ENCODE measurements around the gene ARHGEF17.
A peak's percentile ranks its signal among the peaks of the same experiment; 100 is the strongest.

Gene ARHGEF17

DNA sequence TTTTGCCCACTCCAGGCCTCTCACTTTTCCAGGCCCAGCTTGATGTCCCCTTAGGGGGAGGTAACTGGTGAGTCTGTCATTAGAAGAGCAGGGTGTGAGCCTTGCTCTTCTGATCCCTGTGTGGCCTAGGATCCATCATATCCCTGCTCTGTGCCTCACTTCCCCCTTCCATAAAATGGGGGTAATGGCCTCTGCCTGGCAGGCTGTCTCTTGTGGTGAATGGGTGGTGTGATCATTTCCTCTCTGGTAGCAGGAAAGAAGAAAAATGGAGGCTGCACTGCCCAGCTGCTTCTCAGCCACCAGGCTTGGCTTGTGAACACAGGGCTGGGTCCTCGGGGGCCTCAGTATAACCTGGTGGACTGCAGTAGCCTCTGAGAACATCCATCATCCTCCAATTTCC is 5.6 kb downstream of the ARHGEF17 start:
- no peak for DNase-seq

DNA sequence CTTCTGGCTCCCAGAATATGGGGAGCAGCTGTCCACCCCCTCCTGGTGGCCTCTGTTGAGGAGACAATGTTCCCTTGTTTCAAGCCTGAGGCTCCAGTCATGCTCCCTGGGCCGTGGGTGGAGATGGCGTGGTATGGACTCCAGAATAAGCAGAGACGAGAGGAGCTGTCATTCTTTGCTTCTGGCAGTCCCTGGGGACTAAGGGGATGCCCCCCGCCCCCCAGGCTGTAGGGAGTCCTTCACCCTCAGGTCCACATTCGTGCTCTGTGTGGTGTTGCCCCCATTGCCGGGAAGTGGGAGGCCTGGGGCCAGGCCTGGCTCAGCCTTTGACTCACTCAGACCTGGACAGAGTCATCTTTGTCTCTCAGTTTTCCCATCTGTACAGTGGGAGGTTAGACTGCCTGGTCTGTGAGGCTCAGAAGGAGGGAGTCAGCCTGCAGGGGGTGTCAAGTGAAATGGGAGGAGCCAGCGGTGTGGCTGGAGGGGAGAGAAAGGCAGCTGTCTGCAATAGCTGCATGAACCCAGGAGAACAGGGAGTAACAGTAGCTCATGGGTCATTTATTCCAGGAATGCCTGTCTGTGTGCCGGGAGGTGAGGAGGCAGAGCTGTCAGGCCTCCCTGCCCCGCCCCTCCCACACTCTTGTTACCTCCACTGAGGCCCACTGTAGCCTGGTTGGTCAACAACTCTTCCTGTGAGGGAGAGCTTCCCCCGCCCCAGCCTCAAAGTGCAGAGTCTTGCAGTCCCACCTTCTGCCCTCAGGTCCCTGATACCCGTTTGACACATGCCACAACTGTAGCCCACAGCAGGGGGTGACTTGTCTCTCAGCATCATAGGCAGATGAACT is 6.3 kb downstream of the ARHGEF17 start:
- DNase-seq = peak in 50 of 56 donors; percentile 26 to 87 (median 63)

DNA sequence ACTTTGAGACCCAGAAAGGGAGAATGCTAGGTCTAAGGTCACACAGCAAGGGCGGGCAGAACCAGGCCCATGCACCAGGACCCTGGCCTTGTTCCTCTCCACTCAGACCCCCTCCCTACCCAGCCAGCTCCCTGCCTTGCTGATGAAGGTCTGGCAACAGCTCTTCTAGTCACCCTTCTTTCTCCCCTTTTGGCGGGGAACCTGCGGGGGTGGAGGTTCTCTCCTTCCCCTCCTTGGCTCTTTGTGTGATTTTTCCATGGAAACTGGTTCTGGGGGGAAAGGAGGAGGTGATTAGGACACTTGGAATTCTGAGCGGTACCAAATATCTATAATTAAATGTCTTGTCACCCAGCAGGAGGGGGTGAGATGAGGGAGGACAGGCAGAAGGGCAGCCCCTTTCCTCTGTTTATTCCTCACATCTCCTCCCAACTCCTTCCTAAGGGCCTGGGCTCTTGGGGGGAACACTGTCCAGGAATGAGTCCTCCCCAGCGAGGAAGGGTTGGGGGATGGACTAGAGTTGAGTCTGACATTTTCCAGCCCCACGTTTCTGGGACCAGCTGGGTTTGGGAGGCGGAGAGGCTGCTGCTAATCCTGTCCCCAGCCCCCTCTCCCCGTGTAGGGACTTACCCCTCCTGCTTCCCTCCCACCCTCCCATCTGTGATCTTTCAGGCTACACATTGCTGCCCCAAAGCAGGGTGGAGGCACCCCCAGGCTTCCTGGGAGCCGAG is 7.4 kb downstream of the ARHGEF17 start:
- DNase-seq = peak in 4 of 56 donors; percentile 15 to 44 (median 38)

DNA sequence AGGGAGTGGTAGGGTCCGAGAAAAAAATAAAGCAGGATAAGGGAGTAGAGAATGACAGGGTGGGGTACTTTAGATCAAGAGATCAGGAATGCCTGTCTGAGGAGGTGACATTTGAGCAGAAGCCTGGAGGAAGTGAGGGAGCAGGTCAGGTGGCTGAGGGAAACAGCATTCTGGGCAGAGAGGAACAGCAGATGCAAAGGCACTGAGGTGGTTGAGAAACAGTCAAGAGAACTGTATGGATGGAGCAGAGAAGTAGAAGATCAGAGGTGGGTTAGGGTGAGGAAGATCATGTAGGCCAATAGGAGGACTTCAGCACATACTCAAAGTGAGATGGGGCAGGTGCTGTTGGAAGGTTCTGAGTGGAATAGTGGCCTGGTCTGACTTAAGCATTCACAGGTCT is 8.3 kb downstream of the ARHGEF17 start:
- DNase-seq = no peak

DNA sequence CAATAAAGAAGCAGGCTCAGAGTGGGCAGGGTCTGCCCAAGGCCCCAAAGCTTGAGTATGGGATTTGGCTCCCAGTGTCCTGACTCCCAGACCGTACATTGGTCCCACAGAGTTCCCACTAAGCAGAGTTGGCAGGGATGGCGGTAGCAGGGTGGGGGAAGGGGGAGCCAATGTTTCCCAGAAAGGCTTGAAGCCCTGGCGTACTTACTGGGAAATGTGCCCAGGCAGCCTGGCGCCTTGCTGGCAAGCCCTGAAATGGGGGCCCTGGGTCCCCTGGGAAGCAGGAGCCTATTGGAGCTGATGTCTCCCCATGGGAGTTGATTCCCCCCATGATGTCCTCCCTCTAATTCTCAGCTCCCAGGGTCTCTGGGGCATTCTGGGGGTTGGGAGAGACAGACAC is 9.3 kb downstream of the ARHGEF17 start:
- peak in 51 of 56 donors; percentile 22 to 86 (median 69) for DNase-seq

DNA sequence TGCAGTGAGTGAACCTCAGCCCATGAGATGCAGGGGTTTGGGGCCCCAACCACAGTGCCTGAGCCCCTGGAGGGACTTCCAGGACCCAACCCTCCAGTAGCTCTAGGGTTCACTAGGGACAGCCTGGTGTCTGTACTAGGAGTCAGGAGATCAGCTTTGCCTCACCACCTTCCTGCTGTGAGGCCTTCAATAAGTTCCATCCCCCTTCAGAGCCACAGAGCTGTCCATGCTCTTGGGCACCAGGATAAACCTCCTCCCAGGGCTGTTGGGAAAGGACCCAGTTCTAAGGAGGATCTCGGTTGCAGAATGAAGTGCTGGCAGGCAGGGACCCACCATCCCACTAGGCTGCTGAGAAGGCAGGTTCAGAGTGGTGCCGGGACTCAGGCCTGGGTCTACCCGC is 9.7 kb downstream of the ARHGEF17 start:
- peak in 1 of 56 donors; percentile 38 for DNase-seq

DNA sequence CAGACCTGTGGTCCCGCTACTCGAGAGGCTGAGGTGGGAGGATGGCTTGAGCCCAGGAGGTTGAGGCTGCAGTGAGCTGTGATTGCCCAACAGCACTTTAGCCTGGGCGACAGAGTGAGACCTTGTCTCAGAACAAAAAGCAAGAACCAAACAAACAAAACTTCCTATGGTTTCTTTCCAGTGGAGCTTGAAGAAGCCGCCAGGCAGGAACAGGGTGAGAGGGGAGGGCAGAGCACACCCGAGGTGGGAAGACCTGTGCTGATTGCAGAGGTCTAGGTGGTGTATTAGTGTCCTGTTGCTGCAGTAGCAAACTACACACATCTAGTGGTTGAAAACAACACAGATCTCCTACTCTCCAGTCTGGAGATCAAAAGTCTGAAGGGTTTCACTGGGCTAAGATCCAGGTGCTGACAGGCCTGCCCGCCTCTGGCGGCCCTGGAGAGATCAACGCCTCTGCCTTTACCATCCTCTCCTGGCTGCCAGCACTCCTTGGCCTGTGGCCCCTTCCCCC is 10.5 kb downstream of the ARHGEF17 start:
- no peak for DNase-seq

DNA sequence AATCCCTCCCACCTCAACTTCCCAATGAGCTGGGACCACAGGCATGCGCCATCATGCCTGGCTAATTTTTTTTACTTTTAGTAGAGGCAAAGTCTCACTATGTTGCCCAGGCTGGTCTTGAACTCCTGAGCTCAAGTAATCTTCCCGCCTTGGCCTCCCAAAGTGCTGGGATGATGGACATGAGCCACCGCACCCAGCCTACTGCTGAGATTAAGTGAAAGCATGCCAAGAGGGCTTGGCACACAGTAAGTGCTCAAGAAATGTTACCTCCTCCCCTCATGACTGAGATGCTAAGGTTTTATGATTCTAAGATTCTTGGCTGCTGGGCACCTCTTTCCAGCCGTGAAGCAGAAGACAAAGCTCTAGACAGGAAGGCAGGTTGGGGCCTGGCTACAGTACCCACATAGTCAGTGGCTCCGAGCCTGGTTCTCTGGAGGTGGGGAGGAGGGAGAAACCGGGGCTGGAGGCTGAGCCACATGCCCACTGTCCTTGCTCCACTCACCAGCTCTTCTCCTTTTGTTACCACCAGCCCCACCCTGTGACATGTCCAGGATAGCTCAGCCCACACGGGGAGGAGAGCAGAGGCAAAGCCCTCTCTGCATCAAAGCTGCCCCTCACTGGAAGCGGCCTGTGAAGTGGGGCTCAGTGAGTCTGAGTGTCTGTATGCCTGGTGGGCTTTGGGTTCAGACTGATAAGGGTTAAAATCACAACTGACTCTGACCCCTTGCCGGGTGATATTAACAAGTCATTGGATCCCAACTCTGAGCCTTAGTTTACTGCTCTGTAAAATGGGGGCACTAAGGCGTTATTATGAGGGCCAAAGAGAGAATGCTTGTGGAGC is 12.9 kb downstream of the ARHGEF17 start:
- DNase-seq = no peak

DNA sequence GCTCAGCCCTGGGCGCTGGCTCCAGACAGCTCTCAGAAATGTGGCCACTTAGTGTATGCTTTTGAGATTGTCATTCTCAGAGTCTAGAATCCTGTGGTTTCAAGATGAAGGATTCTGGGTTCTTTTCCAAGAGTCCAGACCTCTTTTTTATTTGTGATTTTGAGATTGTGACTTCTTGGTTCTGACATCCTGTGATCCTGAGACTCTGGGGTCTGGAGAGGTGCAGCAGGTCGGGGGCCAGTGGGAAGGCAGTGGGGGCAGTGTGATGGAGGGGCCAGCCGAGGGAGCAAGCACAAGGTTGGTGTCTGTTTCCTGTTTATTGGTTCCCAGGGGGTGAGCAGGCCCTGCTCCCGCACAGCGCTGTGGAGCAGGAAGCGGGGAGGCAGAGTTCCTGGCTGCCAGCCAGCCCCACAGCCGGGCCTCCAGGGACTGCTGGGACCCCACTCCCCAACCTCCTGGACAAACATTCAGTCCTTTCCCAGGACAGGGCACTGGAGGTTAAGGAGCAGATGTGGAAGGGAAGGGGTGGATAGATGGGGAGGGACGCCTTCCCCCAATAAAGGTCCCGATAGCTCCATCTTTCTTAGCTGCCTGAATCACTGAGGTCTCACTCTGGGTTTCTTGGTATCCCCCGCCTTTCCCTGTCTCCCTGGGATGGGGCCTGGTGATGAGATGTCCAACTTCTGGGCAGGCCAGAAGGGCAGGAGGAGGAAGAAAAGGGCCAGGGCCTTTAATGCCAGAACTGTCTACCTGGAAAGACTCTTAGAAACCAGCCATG is 13.7 kb downstream of the ARHGEF17 start:
- DNase-seq = peak in 5 of 56 donors; percentile 11 to 26 (median 25)

DNA sequence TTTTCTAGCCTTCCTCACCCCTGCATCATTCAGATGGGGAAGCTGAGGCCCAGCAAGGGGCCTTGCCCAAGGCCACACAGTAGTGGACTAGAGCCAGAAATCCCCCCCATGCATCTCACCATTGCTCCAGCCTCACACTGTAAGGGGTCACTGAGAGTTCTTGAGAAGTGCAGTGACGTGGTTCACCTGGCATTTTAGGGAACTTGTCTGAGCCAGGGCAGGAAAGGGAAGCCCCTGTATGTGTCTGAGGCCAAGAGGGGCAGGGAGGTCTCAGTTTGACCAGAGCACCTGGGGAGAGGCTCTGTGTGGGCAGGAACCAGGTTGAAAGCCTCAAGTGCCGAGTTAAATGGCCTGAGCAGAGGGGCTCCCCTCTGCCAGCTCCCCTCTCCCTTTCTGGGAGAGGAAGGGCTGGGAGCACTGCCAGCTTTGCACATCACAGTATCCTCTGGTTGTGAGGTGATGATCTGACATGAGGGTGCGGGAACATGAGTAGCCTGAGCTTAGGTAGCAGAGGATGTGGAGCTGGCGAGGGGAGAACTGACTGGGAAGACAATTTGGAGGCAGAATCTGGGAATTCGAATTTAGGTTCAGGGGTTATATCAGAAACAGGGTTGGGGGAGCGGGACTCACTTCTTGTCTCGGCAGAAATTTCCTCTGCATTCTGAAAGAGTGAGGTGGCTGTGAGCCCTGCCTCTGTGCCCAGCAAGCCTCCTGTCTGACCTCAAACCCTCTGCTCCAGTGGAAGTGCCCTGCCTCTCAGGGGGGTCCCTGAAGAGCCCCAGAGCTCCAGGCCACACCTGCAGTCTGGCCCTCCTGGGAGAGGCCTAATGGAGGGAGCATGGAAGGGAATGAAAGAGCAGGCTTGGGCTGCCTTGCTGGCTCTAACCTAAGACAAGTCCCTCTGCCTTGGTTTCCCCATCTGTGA is 14.6 kb downstream of the ARHGEF17 start:
- DNase-seq = no peak

DNA sequence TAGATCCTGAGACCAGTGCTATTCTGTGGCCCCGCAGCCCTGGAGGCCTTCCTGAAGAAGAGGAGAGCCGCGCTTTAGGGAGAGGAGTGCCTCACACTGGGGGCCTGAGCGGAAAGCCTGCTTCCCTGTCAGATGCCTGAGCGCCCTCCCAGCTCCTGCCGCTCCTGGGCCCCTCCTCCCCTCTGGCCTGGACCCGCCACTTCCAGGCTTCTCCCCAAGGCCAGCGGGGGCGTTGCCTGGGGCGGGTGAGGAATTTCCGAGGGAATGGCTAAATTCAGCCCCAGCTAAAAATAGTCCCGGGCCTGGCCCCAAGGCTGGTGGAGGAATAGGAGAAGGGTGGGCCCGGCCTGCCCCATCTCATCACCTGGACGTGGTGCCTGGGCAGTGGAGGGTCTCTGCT is 15.4 kb downstream of the ARHGEF17 start:
- DNase-seq = peak in 18 of 56 donors; percentile 18 to 67 (median 42)

DNA sequence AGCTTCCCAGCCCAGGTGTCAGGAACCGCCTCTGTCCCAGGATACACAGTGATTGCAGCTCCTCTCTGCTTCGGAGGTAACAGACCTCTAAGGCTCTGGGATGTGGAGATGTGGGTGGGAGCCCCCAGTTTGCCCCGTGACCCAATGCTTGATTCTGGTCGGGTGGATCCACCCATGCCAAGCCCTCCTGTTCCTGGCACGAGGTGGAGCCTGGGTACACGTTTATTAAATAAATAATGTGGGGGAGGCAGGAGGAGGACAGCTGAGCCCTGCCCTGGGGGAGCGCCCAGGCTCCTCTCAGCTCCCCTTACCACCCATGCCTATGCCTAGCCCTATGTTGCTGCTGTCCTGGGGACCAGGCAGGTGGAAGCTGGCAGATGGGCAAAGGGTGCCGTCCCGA is 16.0 kb downstream of the ARHGEF17 start:
- DNase-seq = no peak

DNA sequence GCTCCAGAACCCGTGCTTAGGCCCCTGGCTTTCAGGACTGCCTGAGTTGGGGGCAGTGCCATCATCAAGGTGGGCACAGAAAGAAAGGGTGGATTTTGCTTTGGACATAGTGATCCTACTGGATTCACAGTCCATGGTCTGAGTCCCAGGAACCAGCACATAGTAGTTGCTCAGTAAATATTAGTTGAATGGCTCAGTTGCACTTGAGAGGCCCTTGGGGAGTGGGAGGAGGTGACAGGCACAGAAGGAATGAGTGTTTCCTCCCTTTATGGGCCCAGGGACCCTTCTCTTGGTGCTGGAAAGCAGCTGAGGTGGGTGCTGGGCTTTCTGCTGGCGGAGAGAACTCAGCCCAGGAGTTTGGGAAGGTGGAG is 16.6 kb downstream of the ARHGEF17 start:
- DNase-seq = no peak

DNA sequence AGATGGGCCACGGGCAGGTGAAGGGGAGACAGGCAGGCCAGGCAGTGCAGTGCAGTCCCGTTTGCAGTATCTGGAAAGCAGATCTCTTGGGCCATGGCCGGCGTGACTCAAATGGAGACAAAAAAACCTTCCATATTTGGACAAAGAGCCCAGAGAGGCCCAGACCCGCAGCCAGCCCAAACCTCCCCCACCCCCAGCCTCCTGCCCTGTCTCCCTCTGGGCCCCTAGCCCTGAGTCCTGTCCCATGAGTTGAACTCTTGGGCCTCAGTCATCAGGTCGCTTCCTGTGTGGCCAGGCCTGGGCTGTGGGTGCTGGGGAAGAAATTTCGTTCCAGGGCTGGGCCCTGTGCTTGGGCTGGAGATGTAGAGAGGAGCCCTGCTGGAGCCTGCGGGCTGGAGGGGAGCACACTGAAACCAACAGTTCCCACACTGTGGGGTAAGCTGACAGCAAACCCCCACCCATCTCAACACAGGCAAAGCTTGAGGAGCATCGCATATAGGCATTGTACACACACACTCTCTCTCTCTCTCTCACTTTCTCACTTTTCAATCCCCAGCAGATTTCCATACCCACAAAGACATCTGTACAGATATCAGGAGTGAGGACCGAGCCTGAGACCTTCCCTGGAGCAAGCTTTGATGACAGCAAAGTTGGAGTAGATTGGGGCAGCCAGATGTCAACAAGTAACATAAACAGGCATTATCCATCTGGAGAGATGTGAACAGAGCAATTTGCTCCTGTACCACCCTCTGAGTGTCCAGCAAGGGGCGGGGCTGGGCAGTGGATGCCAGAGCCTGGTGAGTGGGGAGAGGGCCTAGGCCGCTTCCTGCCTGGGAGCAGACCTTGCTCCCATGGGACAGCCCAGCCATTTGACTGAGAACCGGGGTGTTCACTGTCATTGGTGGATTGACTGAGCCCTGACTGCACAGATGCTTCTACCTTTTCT is 17.2 kb downstream of the ARHGEF17 start:
- no peak for DNase-seq

DNA sequence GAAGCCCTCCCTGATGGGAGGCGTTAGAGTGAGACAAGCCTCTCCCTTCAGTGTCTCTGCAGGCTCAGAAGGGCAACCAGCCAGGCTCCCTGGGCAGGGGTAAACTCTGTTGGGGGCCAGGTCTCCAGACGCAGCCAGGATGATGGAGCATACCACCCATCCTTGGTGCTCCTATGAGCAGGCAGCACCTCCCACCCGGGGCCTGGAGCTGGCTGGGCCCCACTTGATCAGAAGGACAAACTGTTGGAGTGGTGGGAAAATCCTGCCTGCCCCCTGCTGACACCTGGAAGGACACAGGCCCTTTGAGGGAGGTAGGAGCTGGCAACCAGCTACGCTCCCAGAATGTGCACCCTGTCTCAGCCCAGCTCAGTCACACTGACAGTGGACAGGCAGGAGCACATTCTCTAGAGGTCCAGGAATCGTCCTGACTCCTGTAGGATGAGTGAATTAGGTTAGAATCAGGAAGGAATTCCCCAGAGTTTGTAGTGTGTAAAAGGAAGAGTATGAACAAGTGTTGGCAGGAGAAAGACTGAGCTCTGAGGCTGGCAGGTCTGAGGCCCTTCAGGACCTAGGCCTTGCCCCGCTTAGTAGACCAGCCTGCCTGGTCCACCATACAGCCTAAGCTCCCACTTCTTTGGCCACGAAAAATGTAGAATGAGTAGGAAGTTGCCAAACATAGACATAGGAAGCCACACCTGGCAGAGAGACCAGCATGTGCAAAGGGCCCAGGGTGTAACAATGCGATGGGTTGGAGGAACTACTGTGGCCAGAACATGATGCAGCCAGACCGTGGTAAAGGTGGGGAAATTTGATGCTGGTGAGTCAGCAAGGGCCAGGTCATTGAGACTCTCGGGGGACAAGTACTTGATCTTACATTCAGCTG is 19.1 kb downstream of the ARHGEF17 start:
- DNase-seq = no peak

DNA sequence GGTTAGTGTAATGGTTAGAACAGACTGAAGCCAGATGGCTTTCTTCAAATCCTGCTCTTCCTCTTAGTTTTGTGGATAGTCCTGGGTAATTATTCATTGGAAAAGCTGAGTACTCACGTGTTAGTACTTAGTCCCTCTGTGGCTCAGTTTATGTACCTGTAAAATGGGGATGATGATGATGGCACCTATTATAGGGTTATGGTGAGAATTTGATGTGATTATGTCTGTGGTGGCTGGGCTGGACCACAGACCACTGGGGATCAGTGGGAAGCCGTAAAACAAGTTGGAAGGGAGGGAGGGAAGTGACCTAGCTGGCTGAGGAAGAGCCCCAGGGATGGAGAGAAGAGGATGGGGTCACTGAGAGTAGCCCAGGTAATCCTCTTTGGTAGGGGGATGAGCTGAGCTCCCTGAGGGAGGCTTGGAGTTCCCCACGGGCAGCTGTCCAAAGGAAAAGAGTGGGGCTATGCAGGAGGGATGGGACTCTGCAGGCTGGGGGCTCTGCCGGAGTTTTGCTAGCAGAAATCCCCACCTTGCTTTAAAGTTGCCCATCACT is 19.8 kb downstream of the ARHGEF17 start:
- DNase-seq = no peak

DNA sequence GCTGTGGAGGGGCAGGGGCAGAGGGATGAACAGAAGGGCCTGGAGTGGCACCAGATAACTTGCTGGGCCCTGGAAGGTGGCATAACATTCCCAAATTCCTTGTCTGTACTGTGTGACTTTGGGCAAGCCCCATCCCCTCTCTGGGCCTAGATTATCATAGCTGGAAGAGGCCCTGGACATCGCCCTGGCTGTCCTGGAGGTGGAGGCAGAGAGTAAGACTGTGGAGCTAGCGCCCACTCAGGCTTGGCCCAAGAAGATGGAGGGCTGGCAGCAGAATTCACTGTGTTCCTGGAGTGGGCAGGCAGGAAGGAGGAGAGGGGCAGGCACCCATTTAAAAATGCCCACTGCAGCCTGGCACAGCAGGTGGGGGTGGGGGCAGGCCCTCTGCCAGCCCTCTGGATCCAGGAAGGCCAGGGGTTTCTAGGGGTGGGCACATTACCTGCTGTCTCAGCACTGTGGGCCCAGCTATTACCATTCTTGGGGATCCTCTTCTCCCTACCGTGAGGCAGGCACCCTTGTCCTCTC is 22.6 kb downstream of the ARHGEF17 start:
- no peak for DNase-seq
